GM19023 (cell line): ENCODE measurements around the gene CEP68.

Experiments used
- ATAC-seq: cut with Tn5 transposase; IDR thresholded peaks from one replicate; pipeline ENCODE4 v1.9.1; 2021; ENCODE audit warnings: mild to moderate bottlenecking, moderate library complexity; ENCODE audit not compliant: unreplicated experiment

The CEP68 gene

GRCh38 chr2:65075605-65076344 lies 19.6 kb downstream of the CEP68 start:
- no peak for ATAC-seq

DNA sequence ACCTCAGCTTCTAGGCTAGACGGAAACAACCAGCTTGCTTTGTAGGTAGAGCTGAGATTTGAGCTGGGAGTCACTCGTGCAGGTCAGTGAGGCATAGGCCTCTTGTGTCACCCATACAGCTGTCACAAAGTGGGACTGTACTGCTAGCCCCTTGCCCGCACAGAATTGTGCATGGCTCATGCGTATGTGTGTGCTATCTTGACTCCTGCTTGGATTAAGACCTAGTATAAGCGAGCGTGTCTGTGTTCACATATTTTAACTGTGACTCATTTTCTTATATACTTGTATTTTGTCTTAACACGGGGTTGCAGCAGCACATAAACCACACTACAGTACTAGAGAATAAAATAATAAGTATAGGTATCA lies 20.1 kb downstream of the CEP68 start:
- no peak for ATAC-seq

- ATAC-seq: no peak
Observed at GRCh38 chr2:65077898-65078297, 21.7 kb downstream of the CEP68 start.

DNA sequence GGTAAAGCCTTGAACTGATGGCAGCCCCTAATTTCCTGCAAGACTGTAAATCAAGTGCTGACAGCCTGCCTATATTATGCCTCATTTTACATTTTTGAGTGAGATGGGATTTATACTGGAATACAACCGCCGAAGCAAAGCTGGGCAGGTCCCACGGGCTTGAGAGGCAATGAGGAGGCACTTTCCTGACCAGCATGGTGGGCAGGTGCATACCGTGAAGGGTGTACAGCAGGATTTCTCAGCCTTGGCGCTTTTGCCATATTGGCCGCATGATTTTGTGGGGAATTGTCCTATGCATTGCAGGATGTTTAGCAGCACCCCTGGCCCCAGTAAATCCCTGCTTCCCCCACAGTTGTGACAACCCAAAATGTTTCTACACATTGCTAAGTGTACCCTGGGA lies 22.8 kb downstream of the CEP68 start:
- ATAC-seq: no peak

DNA sequence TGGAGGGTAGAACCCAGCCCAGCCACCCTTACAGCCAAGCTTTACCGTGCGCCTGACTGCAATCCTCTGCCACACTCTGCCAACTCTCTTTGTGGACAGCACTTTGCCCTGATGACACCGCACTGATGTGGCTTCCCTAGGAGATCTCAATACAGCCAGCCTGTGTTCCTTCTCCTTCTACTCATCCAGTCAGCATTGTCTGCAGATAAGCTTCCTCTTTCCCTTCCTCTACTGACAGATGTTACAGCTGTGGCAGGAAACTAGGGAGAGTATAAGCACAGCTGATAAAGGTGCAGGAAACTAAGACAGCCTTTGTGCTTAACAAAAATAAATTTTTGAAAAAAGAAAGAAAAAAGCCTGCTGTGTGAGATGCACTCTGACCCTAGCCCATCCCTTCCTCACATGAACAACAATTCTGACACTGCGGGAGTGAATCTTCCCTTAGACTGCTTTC lies 25.0 kb downstream of the CEP68 start:
- no peak for ATAC-seq

DNA sequence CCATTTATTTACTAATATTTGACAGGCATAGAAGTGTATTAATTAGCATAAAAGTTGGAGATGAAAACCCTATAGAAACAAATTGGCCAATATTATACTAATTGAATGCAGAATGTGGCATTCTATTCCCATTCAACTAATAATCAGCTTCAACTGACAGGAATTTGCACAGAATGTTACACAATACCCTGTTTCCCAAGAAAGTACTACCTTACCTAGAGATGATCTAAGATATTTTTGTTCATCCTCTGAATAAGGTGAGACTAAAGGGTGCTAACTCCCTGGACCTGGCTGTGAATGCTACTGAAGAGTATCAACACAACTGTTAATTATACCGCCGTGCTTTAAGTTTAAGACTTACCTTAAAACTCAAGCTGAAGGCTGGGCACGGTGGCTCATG lies 28.9 kb downstream of the CEP68 start:
- no peak for ATAC-seq

DNA sequence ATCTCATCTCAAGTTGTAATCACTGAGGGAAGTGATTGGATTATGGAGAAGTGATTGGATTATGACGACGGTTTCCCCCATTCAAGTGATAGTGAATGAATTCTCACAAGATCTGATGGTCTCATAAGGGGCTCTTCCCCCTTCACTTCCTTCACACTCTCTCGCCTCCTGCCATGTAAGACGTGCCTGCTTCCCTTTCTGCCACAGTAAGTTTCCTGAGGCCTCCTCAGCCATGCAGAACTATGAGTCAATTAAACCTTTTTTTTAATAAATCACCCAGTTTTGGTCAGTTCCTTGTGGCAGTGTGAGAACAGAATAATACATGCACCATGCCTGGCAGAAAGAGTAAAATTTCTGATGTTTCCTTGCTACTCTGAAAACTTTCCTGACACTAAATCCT lies 36.6 kb downstream of the CEP68 start:
- no peak for ATAC-seq

GRCh38 chr2:65093211-65093610 lies 37.0 kb downstream of the CEP68 start:
- ATAC-seq: no peak

DNA sequence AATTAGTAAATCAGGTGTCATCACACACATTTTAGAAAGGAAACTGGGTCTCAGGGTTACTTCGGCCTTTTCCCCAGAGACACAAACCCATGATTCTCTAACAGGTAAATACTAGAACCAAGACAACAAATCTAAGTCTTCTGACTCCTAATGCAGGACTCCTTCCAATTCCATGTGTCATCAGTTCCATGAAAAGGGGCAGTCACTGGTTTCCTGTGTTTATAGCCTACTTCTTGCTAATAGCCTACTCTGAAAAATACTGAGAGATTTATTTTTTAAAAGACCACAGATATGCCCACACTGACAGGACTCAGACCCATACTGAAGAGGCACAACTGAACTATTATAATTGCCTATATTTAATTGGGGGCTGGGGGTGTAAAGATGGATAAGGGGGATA lies 40.7 kb downstream of the CEP68 start:
- ATAC-seq: no peak

DNA sequence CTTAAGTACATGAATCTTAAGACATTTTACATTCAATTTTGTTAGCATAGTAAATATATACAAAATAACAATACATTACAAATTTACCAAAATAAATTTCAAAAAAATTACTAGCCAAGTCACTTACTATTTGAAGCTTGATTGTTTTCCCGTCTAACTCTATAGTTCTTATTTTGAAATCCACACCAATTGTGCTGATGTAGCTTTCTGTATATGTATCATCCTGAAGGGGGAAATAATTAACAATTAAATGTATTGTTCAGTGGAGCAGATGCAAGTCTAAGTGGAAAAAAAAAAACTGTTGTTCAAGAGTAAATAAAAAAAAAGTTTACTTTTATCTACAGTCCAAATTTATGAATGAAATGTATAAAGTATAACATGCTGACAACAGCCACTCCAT lies 41.6 kb downstream of the CEP68 start:
- no peak for ATAC-seq

DNA sequence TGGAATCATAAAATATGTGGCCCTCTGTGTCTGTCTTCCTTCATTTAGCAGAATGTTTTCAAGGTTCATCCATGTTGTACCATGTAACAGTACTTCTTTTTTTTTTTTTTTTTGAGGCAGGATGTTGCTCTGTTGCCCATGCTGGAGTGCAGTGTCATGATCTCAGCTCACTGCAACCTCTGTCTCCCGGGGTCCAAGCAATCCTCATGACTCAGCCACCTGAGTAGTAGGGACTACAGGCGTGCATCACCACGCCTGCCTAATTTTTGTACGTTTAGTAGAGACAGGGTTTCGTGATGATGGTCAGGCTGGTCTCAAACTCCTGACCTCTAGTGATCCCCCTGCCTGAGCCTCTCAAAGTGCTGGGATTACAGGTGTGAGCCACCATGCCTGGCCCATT lies 42.5 kb downstream of the CEP68 start:
- ATAC-seq: no peak

GRCh38 chr2:65101071-65101470 lies 44.9 kb downstream of the CEP68 start:
- no peak for ATAC-seq

- ATAC-seq: no peak
Observed at GRCh38 chr2:65103013-65103715, 46.9 kb downstream of the CEP68 start.

GRCh38 chr2:65107530-65107929 lies 51.3 kb downstream of the CEP68 start:
- ATAC-seq: no peak

- no peak for ATAC-seq
Observed at GRCh38 chr2:65108780-65109179, 52.6 kb downstream of the CEP68 start.

GRCh38 chr2:65112633-65113032 lies 56.4 kb downstream of the CEP68 start:
- no peak for ATAC-seq

- no peak for ATAC-seq
Observed at GRCh38 chr2:65113229-65113628, 57.0 kb downstream of the CEP68 start.

DNA sequence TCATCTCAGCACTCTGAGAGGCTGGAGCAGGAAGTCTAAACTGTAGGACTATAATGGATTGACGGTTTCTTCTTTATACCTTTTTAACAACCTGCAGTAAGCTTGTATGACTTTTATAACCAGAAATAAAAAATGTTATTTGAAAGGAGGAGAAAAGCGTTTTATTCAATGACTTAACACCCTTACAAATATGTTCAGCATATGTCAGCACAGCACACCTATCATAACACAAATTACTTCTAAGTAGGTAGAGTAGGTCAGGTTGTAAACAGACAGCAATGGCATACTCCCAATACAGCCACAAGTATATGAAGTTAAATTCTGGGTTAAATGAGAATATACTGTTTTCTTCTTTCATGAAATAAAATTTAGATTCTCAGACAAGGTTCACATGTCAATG lies 57.6 kb downstream of the CEP68 start:
- ATAC-seq: no peak

- no peak for ATAC-seq
Observed at GRCh38 chr2:65114921-65115320, 58.7 kb downstream of the CEP68 start.

GRCh38 chr2:65116645-65117044 lies 60.4 kb downstream of the CEP68 start:
- no peak for ATAC-seq

- no peak for ATAC-seq
Observed at GRCh38 chr2:65120990-65121693, 64.9 kb downstream of the CEP68 start.

GRCh38 chr2:65122313-65122712 lies 66.1 kb downstream of the CEP68 start:
- ATAC-seq: no peak
